Panc1 (cell line): Measurements from ENCODE around the gene SH3GLB2.

ENCODE experiments used
- CTCF ChIP-seq: fragments of 450-650 bp; IDR thresholded peaks from 2 replicates; pipeline ENCODE4 v1.5.1; 2017; ENCODE audit warnings: mild to moderate bottlenecking
- REST ChIP-seq, 2 experiments: IDR thresholded peaks; 2 replicates each; pipeline ENCODE4 v1.6.1; 2011 to 2012; ENCODE audit warnings: low read depth in 2 of 2, control low read depth in 1 of 2, low read length in 1 of 2, mild to moderate bottlenecking in 1 of 2, moderate library complexity in 1 of 2; ENCODE audit not compliant: insufficient read depth in 1 of 2
- SIN3A ChIP-seq: IDR thresholded peaks from 2 replicates; pipeline ENCODE4 v1.6.1; 2012; ENCODE audit warnings: low read depth, mild to moderate bottlenecking, low read length, moderate library complexity, borderline replicate concordance; ENCODE audit not compliant: insufficient read depth
- TCF7L2 ChIP-seq: IDR thresholded peaks from 2 replicates; pipeline ENCODE4 v1.6.1; 2011; ENCODE audit warnings: mild to moderate bottlenecking, low read depth, low read length, inconsistent platforms

GRCh38 chr9:129069862-129070641, 41.9 kb upstream of the SH3GLB2 start:
- TF ChIP-seq CTCF = no peak
- TF ChIP-seq SIN3A = no peak
- no peak for TF ChIP-seq REST (IDR thresholded peaks at IDR 0.05; ENCODE audit: insufficient read depth in 1 of 2, low read depth in 2 of 2, low read length in 1 of 2)
- TF ChIP-seq TCF7L2 = no peak
